Lower leg skin (tissue), 4 donors: ENCODE measurements around the gene WNT7A. TPM values are rescaled to one million over a fixed set of nuclear protein-coding genes. Genes with fewer than 3 reads are reported as not detected.
"Not testable (repeated sequence)": the region's sequence is repeated elsewhere in the genome, so short reads cannot be mapped to it uniquely, and the experiment has no call there.

ENCODE experiments used
- DNase-seq, 2 donors: peaks; one replicate each; pipeline ENCODE4 v3.0.0-alpha.2; 2019; ENCODE audit warnings: low spot score in 2 of 2
- H3K4me3 ChIP-seq: fragments of 200-600 bp; sonication (generic); 2 replicates; pipeline ENCODE4 v1.5.1; 2017; ENCODE audit warnings: mild to moderate bottlenecking, low read depth; ENCODE audit not compliant: poor library complexity, severe bottlenecking
- POLR2A ChIP-seq, 2 donors: fragments of 450-650 bp; IDR thresholded peaks; one replicate each; pipeline ENCODE4 v1.6.1; 2016 to 2017; ENCODE audit warnings: antibody characterized with exemption in 2 of 2, mild to moderate bottlenecking in 1 of 2, moderate library complexity in 1 of 2
- WGBS, 2 donors: methylation state at CpG; one replicate each; pipeline ENCODE4 v1.1.5; 2018; 5-methylcytosine and 5-hydroxymethylcytosine counted together
- intact Hi-C: fragments of 100-400 bp; cut with DNase I; formaldehyde crosslinking; loops from one replicate; pipeline ENCODE4 v1.15.0; 2023; ENCODE audit warnings: low total_unique reads
- total RNA-seq, 4 donors: library from RNA; depleted of rRNA; stranded (reverse); fragments of >200 nt; gene quantifications; one replicate each; pipeline ENCODE4 v1.1.0, GENCODE V29; 2016
- TF ChIP-seq, protein P1 (sequence below), 3 donors: fragments of 450-650 bp; IDR thresholded peaks; one replicate each; pipeline ENCODE4 v1.5.1; 2016; ENCODE audit warnings: antibody characterized with exemption in 3 of 3, mild to moderate bottlenecking in 3 of 3, moderate library complexity in 2 of 3

Gene WNT7A
- total RNA-seq, 4 donors from 2014 or later: 0.49 to 2.4 (median 0.68) TPM

DNA sequence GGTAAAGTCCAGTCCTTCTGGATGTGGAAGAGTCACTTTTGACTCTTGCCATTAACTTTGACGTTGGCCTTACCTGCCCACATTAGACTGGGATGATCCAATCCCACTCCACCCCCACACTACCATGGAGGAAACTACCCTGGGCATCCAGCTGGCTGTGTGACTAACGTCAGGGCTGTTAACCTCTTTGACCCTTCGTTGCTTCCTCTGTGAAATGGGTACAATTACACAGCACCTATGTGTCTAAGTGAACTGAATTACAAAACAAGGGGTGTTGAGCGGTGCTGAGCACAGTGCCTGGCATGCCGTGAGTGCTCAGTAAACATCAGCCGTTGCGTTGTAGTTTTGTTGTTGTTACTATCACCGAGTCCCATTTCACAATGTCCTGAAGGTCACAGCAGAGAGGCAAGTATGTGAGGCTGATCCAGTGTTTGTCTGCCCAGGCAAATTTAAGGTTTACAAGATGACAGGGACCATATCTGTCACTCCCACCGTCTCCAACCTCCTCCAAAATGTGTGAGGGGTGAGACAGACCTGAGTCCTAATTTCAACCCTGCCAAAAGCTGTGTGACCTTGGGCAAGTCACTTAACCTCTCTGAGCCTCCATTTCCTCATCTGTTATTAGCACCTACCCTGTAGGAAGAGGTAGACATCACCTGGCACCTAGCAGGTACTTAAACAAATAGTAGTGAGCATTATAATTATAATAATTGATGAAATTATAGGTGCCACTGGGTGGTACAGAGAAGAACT lies 20.9 kb downstream of the WNT7A start:
- no peak overlapping the region for H3K4me3 ChIP-seq
- DNase-seq: no peak
- intact Hi-C loops: no loop called here
- TF ChIP-seq, protein P1, sequence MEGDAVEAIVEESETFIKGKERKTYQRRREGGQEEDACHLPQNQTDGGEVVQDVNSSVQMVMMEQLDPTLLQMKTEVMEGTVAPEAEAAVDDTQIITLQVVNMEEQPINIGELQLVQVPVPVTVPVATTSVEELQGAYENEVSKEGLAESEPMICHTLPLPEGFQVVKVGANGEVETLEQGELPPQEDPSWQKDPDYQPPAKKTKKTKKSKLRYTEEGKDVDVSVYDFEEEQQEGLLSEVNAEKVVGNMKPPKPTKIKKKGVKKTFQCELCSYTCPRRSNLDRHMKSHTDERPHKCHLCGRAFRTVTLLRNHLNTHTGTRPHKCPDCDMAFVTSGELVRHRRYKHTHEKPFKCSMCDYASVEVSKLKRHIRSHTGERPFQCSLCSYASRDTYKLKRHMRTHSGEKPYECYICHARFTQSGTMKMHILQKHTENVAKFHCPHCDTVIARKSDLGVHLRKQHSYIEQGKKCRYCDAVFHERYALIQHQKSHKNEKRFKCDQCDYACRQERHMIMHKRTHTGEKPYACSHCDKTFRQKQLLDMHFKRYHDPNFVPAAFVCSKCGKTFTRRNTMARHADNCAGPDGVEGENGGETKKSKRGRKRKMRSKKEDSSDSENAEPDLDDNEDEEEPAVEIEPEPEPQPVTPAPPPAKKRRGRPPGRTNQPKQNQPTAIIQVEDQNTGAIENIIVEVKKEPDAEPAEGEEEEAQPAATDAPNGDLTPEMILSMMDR (IDR thresholded peaks at IDR 0.05): no peak
- no peak for TF ChIP-seq POLR2A (IDR thresholded peaks at IDR 0.05)
- WGBS, 2 donors: 80 to 86% methylated on average over 9 of the region's 9 CpGs

DNA sequence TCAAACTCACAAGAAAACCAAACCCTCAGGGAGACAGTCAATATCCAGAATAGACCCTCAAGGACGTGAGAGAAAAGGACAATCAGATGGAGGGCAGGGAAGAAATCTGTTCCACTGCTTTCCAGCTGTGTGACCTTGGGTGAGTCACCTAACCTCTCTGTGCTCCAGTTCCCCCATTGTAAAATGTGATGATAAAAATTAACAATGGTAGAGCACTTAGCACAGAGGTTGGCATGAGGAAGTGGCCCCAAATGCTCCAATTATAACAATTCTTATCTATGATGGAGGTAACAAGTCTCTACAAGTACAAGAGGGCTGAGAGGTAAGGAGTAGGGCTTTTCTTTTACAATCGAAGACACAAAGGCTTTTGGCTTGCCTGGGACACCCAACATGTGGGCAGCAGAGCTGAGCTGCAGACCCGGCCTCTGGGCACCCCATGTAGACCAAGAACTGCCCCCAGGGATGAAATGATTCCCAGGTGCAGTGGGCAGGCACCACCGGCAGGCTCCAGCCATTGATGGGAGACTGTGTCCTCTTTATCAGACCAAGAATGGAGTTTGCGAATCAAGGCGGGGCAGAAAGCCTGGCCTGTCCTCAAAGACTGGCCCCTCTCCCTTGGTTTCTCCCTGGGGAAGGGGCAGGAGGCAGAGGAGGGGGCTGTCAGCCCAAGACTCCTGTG lies 22.0 kb downstream of the WNT7A start:
- H3K4me3 ChIP-seq: no peak overlapping the region
- intact Hi-C loops: no loop called here
- WGBS, 2 donors: 43 to 59% methylated on average over 6 of the region's 6 CpGs
- DNase-seq: no peak
- TF ChIP-seq, protein P1 (IDR thresholded peaks at IDR 0.05): no peak
- no peak for TF ChIP-seq POLR2A (IDR thresholded peaks at IDR 0.05)

DNA sequence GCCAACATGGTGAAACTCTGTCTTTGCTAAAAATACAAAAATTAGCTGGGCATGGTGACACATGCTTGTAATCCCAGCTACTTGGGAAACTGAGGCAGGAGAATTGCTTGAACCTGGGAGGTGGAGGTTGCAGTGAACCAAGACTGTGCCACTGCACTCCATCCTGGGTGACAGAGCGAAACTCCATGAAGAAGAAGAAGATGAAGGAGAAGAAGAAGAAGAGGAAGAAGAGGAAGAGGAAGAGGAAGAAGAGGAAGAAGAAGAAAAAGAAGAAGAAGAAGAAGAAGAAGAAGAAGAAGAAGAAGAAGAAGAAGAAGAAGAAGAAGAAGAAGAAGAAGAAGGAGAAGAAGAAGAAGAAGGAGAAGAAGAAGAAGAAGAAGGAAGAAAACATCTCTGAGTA lies 23.2 kb downstream of the WNT7A start:
- WGBS, 2 donors: 81 to 100% methylated on average over 1 of the region's 1 CpG
- H3K4me3 ChIP-seq, DNase-seq, intact Hi-C loops: not testable (repeated sequence)

DNA sequence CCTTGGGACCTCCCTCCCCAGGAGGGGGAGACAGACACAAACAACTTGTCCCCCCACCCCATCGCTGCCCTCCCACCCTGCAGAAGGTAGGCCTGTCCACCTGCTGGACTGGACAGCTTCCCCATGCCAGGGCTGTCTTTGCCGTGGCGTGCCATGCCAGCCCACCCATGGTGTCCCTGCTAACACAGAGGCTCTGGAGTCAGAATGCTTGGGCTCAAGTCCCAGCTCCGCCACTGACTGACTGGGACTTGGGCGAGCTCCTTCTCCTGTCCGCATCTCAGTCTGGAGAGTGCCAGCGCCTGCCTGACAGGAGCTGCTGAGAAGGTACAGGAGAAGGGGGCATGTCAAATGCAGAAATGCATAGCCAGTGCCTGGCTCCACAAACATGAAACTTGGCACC lies 23.9 kb downstream of the WNT7A start:
- TF ChIP-seq, protein P1 (IDR thresholded peaks at IDR 0.05): no peak
- no peak for TF ChIP-seq POLR2A (IDR thresholded peaks at IDR 0.05)
- intact Hi-C loops: no loop called here
- no peak for DNase-seq
- WGBS, 2 donors: 81 to 92% methylated on average over 7 of the region's 7 CpGs
- no peak overlapping the region for H3K4me3 ChIP-seq

DNA sequence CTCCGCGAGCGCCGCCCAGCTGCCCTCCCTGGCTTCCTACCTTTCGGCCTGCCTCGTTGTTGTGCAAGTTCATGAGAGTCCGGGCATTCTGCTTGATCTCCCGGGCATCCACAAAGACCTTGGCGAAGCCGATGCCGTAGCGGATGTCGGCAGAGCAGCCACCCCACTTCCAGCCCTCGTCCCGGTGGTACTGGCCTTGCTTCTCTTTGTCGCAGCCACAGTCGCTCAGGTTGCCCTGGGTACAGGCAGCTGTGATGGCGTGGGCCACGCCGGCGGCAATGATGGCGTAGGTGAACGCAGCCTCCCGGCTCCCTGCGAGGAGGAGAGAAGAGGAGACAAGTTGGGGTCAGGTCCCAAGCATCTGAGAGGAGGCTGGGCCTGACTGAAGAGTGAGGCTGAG lies 25.4 kb downstream of the WNT7A start:
- intact Hi-C loops: no loop called here
- 89% methylated on average over 25 of the region's 25 CpGs for WGBS, 2 donors
- TF ChIP-seq, protein P1 (IDR thresholded peaks at IDR 0.05): no peak
- no peak for TF ChIP-seq POLR2A (IDR thresholded peaks at IDR 0.05)
- no peak overlapping the region for H3K4me3 ChIP-seq
- DNase-seq: no peak

DNA sequence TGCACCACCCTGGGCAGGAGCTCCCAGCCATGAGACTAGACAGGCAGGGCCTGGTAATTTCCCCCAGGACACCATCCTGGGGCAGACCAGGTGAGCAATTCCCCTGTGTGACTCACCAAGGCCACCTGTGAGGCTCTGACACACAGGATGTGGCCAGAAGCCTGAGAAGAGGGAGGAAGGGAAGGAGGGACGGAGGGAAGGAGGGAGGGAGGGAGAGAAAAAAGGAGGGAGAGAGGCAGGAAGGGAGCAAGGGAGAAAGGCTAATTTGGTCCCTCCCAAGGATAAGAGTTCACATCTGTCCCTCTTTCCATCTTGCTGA lies 25.9 kb downstream of the WNT7A start:
- WGBS, 2 donors: 26 to 67% methylated on average over 1 of the region's 1 CpG
- H3K4me3 ChIP-seq: no peak overlapping the region
- no peak for DNase-seq
- intact Hi-C loops: no loop called here
- TF ChIP-seq, protein P1 (IDR thresholded peaks at IDR 0.05): no peak
- no peak for TF ChIP-seq POLR2A (IDR thresholded peaks at IDR 0.05)
